HG03469 (cell line): ENCODE data around the gene MARVELD1.
"Not testable (repeated sequence)": the region's sequence is repeated elsewhere in the genome, so short reads cannot be mapped to it uniquely, and the experiment has no call there.

Experiments used
- ATAC-seq: cut with Tn5 transposase; IDR thresholded peaks from one replicate; pipeline ENCODE4 v1.9.1; 2021; ENCODE audit warnings: mild to moderate bottlenecking, moderate library complexity, moderate number of reproducible peaks; ENCODE audit not compliant: unreplicated experiment

MARVELD1 gene

GRCh38 chr10:97713339-97713825 is at the start of gene MARVELD1:
MARVELD1 (plus strand) TSS chr10:97713730; CDS start chr10:97713877, 147 bp downstream.
- no peak for ATAC-seq

- ATAC-seq, result no peak
Observed at GRCh38 chr10:97664282-97664850, 49.2 kb upstream of the MARVELD1 start.

GRCh38 chr10:97666992-97667391 is 46.5 kb upstream of the MARVELD1 start:
- ATAC-seq, result no peak

- ATAC-seq, result no peak
Observed at GRCh38 chr10:97667463-97667862, 46.1 kb upstream of the MARVELD1 start.

GRCh38 chr10:97669571-97669970 is 44.0 kb upstream of the MARVELD1 start:
- no peak for ATAC-seq

- ATAC-seq, result no peak
Observed at GRCh38 chr10:97673736-97674525, 39.6 kb upstream of the MARVELD1 start.

GRCh38 chr10:97675222-97675621 is 38.3 kb upstream of the MARVELD1 start:
- ATAC-seq, result no peak

GRCh38 chr10:97676770-97677581 is 36.6 kb upstream of the MARVELD1 start:
- no peak for ATAC-seq

GRCh38 chr10:97679594-97679993 is 33.9 kb upstream of the MARVELD1 start:
- no peak for ATAC-seq

GRCh38 chr10:97682042-97682441 is 31.5 kb upstream of the MARVELD1 start:
- no peak for ATAC-seq

- no peak for ATAC-seq
Observed at GRCh38 chr10:97683556-97684367, 29.8 kb upstream of the MARVELD1 start.

- ATAC-seq, result not testable (repeated sequence)
Observed at GRCh38 chr10:97684368-97684713, 29.2 kb upstream of the MARVELD1 start.

GRCh38 chr10:97684866-97685394 is 28.6 kb upstream of the MARVELD1 start:
- no peak for ATAC-seq

GRCh38 chr10:97685395-97685958 is 28.1 kb upstream of the MARVELD1 start:
- no peak for ATAC-seq

GRCh38 chr10:97686301-97686961 is 27.1 kb upstream of the MARVELD1 start:
- no peak for ATAC-seq

- peak; percentile 77 for ATAC-seq
Observed at GRCh38 chr10:97686962-97687784, 26.4 kb upstream of the MARVELD1 start, which contains the start of gene AVPI1. AVPI1 (minus strand) TSS chr10:97687241; CDS start chr10:97679905, 7,336 bp downstream.

- ATAC-seq, result no peak
Observed at GRCh38 chr10:97687785-97688781, 25.4 kb upstream of the MARVELD1 start.
